K562 (cell line): ENCODE results near the gene BCL2L13. TPM values are rescaled to one million over a fixed set of nuclear protein-coding genes. Genes with fewer than 3 reads are reported as not detected.

Experiments used
- ERF ChIP-seq: fragments of 450-650 bp; formaldehyde crosslinking; IDR thresholded peaks from 2 replicates; pipeline ENCODE4 v1.4.0; 2020; ENCODE audit warnings: mild to moderate bottlenecking, mixed read lengths
- ETS2 ChIP-seq: IDR thresholded peaks from 2 replicates; pipeline ENCODE4 v1.6.1; 2016; ENCODE audit warnings: borderline replicate concordance, missing genetic modification characterization, mild to moderate bottlenecking, moderate library complexity, missing compliant biosample characterization; ENCODE audit not compliant: poor library complexity, severe bottlenecking
- SRSF1 ChIP-seq: fragments of 200-400 bp; formaldehyde crosslinking; IDR thresholded peaks from 2 replicates; pipeline ENCODE4 v1.6.1; 2017; ENCODE audit warnings: mild to moderate bottlenecking, low read depth, low read length, moderate library complexity
- TEAD4 ChIP-seq, 2 experiments: sonication (generic) in 1 of 2; formaldehyde crosslinking in 1 of 2; IDR thresholded peaks; 2 replicates each; pipeline versions ENCODE4 v1.6.1 to v1.8.0; 2012 to 2022; ENCODE audit warnings: borderline replicate concordance in 1 of 2, inconsistent platforms in 1 of 2, low read length in 1 of 2, mild to moderate bottlenecking in 1 of 2, missing genetic modification reagents in 1 of 2
- ZKSCAN8 ChIP-seq: fragments of 200-800 bp; sonication (Bioruptor generic); IDR thresholded peaks from 2 replicates; pipeline ENCODE4 v1.6.1; 2016; ENCODE audit warnings: missing genetic modification characterization, missing compliant biosample characterization
- ZNF174 ChIP-seq: fragments of 250-450 bp; sonication (Bioruptor Pico); IDR thresholded peaks from 2 replicates; pipeline ENCODE4 v1.4.0; 2020; ENCODE audit warnings: mild to moderate bottlenecking
- polyA plus RNA-seq, 8 experiments: library from polyadenylated mRNA; depleted of rRNA in 4 of 8; stranded (reverse) in 5 of 8; unstranded in 3 of 8; fragments of >200 nt; fragmentation: Nextera tagmentation in 2 of 8; fragmentation: Illumina TruSeq in 1 of 8; extraction: Ambion mirVana in 2 of 8; extraction: Trizol in 1 of 8; gene quantifications; 2 replicates each; pipeline versions ENCODE4 v1.2.1 to v1.2.3, GENCODE V29; 2011 to 2014; ENCODE audit warnings: inconsistent platforms in 1 of 8, missing spikeins in 1 of 8
- total RNA-seq, 7 experiments: library from RNA; depleted of rRNA in 6 of 7; stranded (reverse); fragments of >200 nt in 6 of 7; fragmentation: Illumina TruSeq in 2 of 7; extraction: Trizol in 2 of 7; gene quantifications; 2 replicates each; pipeline versions ENCODE4 v1.2.1 to v1.2.3, GENCODE V29; 2011 to 2021; ENCODE audit warnings: low replicate concordance in 1 of 7
- TF ChIP-seq, protein P1 (sequence below), 2 experiments: fragments of 450-650 bp in 1 of 2; sonication (generic) in 1 of 2; formaldehyde crosslinking in 1 of 2; IDR thresholded peaks; 2 replicates each; pipeline versions ENCODE4 v1.7.1 to v1.9.0; 2016 to 2022; ENCODE audit warnings: inconsistent platforms in 1 of 2, mild to moderate bottlenecking in 1 of 2, missing genetic modification reagents in 1 of 2

The BCL2L13 gene
- total and polyA plus RNA-seq, 9 of the 15 experiments (the other 6 are each of a cell fraction or from before 2014, with no cell fraction given), result 41.5 to 63.4 (median 56.5) TPM

GRCh38 chr22:17684245-17684644 is 45.7 kb downstream of the BCL2L13 start (continued):
- TF ChIP-seq ERF (CRISPR knock-in tag) (no peak), SRSF1 (no peak), ETS2 (no peak), ZKSCAN8 (CRISPR knock-in tag) (no peak), TEAD4 (IDR thresholded peaks at IDR 0.05; ENCODE audit: low read length) (no peak), TEAD4 (CRISPR knock-in tag; IDR thresholded peaks at IDR 0.05; ENCODE audit: borderline replicate concordance) (no peak), ZNF174 (CRISPR knock-in tag) (no peak)
- TF ChIP-seq, protein P1, sequence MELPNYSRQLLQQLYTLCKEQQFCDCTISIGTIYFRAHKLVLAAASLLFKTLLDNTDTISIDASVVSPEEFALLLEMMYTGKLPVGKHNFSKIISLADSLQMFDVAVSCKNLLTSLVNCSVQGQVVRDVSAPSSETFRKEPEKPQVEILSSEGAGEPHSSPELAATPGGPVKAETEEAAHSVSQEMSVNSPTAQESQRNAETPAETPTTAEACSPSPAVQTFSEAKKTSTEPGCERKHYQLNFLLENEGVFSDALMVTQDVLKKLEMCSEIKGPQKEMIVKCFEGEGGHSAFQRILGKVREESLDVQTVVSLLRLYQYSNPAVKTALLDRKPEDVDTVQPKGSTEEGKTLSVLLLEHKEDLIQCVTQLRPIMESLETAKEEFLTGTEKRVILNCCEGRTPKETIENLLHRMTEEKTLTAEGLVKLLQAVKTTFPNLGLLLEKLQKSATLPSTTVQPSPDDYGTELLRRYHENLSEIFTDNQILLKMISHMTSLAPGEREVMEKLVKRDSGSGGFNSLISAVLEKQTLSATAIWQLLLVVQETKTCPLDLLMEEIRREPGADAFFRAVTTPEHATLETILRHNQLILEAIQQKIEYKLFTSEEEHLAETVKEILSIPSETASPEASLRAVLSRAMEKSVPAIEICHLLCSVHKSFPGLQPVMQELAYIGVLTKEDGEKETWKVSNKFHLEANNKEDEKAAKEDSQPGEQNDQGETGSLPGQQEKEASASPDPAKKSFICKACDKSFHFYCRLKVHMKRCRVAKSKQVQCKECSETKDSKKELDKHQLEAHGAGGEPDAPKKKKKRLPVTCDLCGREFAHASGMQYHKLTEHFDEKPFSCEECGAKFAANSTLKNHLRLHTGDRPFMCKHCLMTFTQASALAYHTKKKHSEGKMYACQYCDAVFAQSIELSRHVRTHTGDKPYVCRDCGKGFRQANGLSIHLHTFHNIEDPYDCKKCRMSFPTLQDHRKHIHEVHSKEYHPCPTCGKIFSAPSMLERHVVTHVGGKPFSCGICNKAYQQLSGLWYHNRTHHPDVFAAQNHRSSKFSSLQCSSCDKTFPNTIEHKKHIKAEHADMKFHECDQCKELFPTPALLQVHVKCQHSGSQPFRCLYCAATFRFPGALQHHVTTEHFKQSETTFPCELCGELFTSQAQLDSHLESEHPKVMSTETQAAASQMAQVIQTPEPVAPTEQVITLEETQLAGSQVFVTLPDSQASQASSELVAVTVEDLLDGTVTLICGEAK (IDR thresholded peaks at IDR 0.05), result no peak
- TF ChIP-seq, protein P1 (CRISPR knock-in tag; IDR thresholded peaks at IDR 0.05), result no peak
